Fibroblast of the aortic adventitia (primary cell): ENCODE results near the gene FAM110C. TPM values are rescaled to one million over a fixed set of nuclear protein-coding genes. Genes with fewer than 3 reads are reported as not detected.
"Not testable (repeated sequence)": the region's sequence is repeated elsewhere in the genome, so short reads cannot be mapped to it uniquely, and the experiment has no call there.

ENCODE experiments used
- DNase-seq: peaks from one replicate; pipeline ENCODE4 v3.0.0-alpha.2; 2010; ENCODE audit warnings: low read depth
- H3K4me3 ChIP-seq: 2 replicates; pipeline ENCODE4 v1.5.1; 2011; ENCODE audit warnings: low read depth, mild to moderate bottlenecking, control low read depth, low read length, moderate library complexity
- CTCF ChIP-seq: IDR thresholded peaks from 2 replicates; pipeline ENCODE4 v1.5.1; 2011; ENCODE audit warnings: mild to moderate bottlenecking, low read length, control low read depth, inconsistent platforms; ENCODE audit not compliant: insufficient read depth
- total RNA-seq: library from RNA; depleted of rRNA; stranded (reverse); fragments of >200 nt; gene quantifications from 2 replicates; pipeline ENCODE4 v1.2.3, GENCODE V29; 2012; ENCODE audit warnings: low replicate concordance

The FAM110C gene
- total RNA-seq, 1 donor = not detected

- no peak overlapping the region for H3K4me3 ChIP-seq
- no peak for TF ChIP-seq CTCF
- no peak for DNase-seq
Observed at GRCh38 chr2:23283-23682, 23.0 kb downstream of the FAM110C start.

DNA sequence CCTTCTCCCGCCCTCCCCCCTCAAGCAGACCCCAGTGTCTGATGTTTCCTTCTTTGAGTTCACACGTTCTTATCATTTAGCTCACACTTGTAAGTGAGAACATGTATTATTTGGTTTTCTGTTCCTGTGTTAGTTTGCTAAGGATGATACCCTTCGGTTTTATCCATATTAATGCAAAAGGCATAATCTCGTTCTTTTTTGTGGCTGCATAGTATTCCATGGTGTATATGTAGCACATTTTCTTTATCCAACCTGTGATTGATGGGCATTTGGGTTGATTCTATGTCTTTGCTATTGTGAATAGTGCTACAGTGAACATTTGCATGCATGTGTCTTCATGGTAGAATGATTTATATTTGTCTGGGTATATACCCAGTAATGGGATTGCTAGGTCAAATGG, 24.1 kb downstream of the FAM110C start:
- DNase-seq, H3K4me3 ChIP-seq: not testable (repeated sequence)

DNA sequence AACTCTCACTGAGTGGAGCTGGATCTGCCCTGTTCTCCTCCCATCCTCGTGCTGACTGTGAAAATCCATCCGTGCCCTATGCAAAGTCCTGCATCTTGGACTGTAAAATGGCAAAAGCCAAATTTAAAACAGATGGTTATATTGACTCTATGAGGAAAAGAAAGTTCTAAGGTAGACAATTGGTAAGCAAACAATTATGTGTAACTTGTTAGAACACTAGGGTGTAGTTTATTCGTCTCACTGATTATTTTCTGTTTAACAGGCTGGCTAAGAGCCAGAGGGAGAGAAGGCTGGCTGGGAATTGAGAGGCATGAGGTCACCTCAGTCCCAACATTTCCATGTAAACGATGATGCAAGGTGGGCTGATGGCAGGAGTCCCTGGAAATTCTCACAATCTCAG, 26.0 kb downstream of the FAM110C start:
- not testable (repeated sequence) for H3K4me3 ChIP-seq, DNase-seq

- no peak overlapping the region for H3K4me3 ChIP-seq
- TF ChIP-seq CTCF = no peak
- DNase-seq = no peak
Observed at GRCh38 chr2:19505-19904, 26.8 kb downstream of the FAM110C start.

DNA sequence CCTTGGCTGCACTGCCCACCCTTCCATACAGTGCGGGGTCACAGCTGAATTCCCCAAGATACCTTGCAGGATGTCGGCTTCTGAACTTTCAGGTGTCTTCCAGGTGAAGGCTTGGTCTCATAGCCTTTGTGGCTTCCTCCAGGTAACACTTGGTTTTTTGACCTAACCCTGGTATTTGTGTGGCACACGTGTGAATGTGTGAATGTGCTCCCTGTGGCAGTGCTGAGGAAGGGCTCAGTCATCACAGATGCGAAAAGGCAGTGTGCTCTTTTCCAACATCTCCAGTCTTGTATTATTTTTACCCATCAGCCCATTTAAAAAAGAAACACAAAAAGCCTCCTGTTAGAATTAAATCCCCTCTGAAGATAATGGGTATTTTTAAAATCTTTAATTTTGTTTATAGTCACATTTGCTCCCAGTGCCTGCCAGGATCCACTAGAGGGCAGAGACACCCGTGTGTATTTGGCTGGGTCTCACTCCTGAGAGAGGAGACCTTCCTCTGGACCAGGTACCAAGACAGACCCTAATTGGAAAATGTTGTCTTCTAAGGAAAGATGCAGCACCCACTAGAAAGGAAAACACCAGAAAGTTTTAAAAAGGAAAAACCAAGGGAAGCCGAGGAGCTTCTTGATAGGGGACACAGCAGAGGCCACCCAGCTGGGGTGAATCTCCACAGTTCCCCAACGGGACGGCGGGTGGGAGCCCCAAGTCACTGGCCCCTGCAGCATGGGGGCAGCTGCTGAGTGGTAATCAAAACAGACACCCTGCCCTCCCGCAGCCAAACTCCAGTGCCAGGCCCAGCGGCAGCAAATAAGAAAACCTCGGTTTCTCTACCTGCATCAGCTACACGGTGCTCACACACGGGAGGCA, 27.7 kb downstream of the FAM110C start:
- DNase-seq = no peak
- TF ChIP-seq CTCF = peak; percentile 42

GRCh38 chr2:15916-16315, 30.4 kb downstream of the FAM110C start:
- DNase-seq, H3K4me3 ChIP-seq: not testable (repeated sequence)

More for the DNA sequence above, 27.7 kb downstream of the FAM110C start:
- H3K4me3 ChIP-seq = no peak overlapping the region

- TF ChIP-seq CTCF = peak; percentile 29
- H3K4me3 ChIP-seq = no peak overlapping the region
- DNase-seq = no peak
Observed at GRCh38 chr2:11248-11941, 34.9 kb downstream of the FAM110C start.

- H3K4me3 ChIP-seq = no peak overlapping the region
- no peak for TF ChIP-seq CTCF
- DNase-seq = peak; percentile 3
Observed at GRCh38 chr2:10222-10875, 36.0 kb downstream of the FAM110C start.
